Astrocyte (in vitro differentiated cells and primary cell): ENCODE data around the gene CDK14.

ENCODE experiments used
- EZH2 ChIP-seq: IDR thresholded peaks from 2 replicates; pipeline ENCODE4 v1.6.1; 2012; ENCODE audit warnings: mild to moderate bottlenecking, low read length, inconsistent platforms; ENCODE audit not compliant: insufficient read depth
- TF ChIP-seq, protein P1 (sequence below): IDR thresholded peaks from 2 replicates; pipeline ENCODE4 v1.5.1; 2011; ENCODE audit warnings: low read depth, mild to moderate bottlenecking, inconsistent platforms, low read length, moderate library complexity; ENCODE audit not compliant: insufficient read depth

- TF ChIP-seq, protein P1, sequence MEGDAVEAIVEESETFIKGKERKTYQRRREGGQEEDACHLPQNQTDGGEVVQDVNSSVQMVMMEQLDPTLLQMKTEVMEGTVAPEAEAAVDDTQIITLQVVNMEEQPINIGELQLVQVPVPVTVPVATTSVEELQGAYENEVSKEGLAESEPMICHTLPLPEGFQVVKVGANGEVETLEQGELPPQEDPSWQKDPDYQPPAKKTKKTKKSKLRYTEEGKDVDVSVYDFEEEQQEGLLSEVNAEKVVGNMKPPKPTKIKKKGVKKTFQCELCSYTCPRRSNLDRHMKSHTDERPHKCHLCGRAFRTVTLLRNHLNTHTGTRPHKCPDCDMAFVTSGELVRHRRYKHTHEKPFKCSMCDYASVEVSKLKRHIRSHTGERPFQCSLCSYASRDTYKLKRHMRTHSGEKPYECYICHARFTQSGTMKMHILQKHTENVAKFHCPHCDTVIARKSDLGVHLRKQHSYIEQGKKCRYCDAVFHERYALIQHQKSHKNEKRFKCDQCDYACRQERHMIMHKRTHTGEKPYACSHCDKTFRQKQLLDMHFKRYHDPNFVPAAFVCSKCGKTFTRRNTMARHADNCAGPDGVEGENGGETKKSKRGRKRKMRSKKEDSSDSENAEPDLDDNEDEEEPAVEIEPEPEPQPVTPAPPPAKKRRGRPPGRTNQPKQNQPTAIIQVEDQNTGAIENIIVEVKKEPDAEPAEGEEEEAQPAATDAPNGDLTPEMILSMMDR = no peak
- no peak for TF ChIP-seq EZH2
Measured at GRCh38 chr7:90701021-90701420, 104.9 kb downstream of the CDK14 start.
